Measurements from ENCODE around the gene FAM72A.
"Not testable (repeated sequence)": the region's sequence is repeated elsewhere in the genome, so short reads cannot be mapped to it uniquely, and the experiment has no call there.

The FAM72A gene

DNA sequence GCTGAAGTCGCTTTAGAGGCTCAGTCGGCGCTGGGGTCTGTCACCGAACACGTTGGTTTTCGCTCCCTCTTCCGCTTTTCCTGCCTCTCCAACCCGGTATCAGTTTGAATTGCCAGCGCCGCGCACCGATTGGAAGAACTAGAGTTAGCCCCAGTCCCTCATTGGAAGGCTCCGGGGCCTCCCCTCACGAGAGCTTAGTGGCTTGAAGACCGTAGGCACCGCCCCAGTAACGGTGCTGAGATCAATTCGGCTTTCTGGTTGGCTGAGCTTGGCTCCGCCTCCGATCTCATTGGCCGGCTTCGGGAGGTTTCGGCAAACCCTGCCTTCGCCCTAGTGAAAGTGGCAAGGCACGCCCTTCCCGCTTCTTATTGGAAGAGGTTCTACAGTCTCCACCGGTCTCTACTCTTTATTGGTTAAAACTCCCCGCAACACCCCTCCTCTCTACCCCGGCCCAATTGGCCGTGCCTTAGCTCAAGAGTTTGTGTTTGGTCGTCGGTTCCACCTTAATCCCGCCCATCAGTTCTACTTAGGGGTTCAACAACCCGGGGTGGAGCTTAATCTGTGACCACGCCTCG, at the start of gene FAM72A:
TSS of gene FAM72A (minus strand) at position 51 of the 575 bp plus-strand sequence. CDS start 814 bp downstream, outside the sequence.
- DNase-seq = peak; percentile 42 to 100 (median 98)

DNA sequence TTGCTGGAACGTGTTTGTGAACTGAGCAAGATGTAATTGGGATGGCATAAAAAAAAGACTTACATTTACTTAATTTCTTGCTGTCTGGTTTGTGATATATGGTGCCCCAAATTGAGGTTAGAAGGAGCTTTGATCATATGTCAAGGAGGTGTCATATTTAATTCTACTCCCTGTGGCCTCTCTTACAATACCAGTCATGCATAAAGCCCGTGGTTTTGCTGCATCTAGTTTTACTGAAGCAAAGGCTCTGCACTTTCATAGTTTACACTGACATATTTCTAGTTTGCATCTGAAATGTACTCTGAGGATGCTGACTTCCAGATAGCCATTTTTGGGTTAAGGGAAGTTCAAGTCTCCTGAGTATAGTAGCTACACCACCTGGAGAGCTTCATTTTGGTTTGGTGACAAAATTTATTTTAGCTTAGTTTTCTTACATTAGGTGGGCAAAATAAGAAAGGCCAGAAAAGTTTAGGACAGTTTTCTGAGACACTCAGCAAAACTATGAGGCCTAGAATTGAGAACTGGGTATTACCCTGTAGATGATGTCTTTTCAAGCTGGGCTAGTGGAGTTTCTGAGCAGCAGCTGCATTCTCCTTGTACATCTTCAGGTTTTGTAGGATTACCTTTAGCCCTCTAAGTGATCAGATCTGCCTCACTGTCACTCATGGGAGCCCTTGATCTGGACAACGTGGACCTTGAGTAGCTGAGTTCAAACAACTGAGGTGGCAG, 48.5 kb upstream of the FAM72A start:
- DNase-seq = not testable (repeated sequence)

DNA sequence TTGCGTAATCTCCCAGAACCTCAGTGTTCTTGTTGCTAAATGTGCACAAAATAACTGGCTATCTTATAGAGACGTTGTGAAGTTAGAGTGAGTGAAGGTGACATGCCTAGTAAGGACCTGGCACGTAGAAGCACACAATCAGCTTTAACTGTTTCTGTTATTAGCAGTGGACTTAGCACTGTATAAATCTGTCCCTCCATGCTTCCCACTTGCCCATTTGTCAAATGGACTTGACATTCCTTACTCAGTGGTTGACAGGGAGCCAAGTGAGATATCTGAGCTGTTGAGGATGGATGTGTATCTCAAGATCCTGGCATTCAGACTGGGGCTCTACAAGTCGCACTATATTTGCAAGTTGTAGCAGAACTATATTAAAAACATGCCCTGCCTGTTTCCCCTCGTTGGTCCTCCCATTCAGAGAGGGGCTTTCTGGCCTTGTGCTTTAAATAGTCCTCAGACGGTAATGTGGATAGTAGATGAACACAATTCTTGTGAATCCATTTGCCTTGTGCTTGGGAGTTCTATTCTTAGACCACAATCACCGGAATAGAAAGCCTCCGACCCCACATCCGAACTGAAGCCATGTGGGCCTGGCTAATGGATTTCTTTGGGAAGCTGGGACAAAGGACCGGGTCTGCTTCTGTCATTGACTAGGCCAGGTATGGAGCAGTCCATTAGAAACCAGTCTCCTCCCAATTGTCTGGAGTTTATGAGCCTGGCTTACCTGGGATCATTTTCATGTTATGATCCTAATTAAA, 43.7 kb upstream of the FAM72A start:
- DNase-seq = not testable (repeated sequence)

DNA sequence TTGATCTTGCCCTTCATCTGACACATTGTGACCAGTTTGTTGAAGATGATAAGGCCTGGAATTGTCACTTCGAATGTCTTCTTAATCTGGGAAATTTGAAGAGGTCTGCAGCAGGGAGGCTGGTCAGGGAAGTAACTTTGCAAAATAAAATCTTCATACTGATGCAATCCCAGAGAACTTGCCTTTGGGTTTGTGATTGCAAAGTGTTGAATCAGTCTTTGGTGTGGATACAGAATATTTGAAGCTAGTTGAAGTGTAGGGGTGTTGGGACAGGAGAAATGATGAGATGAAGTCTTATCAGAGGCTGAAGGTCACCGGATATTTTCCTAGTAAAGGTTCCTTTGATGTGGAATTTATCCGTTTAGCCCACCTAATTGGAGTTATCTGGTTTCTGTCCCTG, 42.8 kb upstream of the FAM72A start:
- DNase-seq = not testable (repeated sequence)

DNA sequence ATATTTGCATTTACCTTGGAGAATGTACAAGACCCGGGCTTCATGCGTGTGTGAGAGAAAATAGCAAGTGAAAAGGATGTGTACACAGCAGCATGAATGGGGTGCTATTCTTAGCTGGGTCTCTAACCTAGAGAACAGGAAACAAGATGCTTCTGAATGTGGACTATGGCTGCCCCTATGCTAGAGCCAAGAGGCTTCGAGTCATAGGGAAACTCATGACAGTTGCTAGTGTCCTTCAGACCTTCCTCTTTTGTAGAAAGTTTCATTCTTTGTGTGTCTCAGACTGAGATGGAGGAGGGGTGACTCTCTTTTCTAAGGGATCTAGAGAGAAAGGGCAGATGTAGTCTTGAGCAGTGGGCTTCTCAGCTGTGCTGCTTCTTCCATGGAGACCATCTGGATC, 40.7 kb upstream of the FAM72A start:
- peak in 1 of 58 donors; percentile 16 for DNase-seq

DNA sequence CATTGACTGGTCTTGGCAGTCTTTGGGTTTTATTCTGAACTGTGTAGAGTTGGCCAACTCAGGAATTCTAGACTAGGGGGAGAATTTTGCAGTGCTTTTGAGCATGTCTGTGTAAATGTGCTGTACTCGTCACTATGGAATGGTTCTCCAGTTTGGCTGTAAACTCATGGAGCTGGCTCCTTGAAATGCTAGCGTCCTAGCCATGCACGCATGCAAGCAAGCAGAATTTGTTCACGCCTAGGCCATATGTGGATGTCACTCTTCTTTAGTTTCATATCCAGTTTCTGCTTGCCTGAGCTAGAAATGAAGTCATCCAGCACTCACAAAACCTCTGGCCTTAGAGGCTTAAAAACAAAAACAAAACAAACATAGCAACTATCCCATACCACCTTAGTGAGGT, 37.6 kb upstream of the FAM72A start:
- not testable (repeated sequence) for DNase-seq

DNA sequence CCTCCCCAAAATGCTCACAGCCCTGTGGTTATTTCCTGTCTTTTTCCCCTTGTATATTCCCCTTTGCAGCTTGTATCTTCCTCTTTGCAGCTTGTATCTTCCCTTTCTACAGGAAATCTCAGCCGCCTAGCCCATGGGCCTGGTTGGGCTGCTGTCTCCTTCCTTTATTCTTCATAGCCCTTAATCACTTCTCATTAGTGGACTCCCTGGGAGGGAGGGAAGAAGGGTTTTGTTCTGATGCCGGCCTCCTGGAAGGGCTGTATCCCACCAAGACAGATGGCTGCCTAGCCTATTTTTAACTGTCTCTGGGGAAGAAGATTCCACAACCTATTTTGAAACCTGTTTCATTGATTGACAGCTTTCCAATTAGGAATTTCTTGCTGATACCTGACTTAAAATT, 32.6 kb upstream of the FAM72A start:
- DNase-seq = not testable (repeated sequence)

DNA sequence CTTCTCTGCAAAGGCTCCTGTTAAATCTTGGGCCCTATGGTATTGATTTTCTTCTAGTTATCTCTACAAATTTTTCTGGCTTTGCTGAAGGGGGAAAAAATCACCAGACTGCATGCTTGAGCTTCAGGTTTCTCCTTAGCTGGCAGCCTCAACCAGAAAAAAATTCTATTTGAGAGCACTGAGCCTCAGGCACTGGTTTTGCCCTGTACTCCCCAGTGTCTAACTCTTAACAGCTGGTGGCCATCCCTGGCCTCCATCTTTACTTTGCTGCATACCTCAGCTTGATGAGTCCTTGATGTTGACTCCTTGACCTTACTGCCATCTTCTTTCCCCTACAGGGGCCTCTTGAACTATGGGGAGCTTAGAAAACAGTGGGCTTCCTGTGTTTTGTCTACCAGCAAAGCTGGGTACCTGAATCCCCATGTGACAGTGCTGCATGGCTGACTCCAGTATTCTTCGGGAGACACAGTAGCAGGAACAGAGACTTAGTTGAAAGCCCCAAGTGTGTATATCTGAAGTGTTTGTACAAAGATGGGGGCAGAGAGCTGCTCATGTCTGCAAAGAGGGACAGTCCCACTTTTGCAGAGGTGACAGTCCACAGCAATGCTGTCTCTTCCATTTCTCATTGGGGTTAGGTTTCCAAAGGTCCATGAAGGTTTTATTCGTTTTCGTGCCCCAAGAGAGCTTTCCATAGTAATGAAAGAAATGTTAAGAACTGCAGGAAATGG, 31.7 kb upstream of the FAM72A start:
- DNase-seq = not testable (repeated sequence)

DNA sequence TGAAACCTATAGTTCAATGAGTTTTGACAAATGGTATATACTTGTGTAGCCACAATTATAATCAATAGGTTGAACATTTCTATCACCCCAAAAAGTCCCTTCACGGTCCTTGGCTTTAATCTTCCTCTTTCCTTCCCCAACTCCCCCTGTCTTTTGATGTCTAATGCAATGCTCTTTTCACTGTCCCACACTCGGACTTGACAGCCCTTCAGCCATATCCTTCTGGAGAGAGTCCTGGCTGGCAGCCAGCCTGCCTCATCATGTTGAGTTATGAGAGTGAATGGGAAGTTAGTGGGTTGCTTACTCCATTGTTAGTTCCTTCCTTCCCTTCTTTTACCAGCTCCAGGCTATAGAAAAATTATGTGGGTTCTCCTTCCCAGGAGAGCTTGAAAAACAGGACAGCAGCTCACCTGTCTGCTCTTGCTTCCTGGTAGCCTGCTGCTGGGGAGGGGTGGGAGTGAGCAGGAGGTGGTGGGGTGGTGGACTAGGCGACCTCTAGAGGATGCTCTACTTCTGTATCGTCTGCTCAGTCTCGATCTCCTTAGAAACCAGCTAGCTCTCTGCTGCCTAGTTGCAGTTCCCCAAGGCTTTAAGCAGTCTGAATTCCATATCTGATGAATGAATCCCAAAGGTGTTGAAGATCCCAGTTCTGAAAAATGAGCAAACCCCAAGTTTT, 30.5 kb upstream of the FAM72A start:
- DNase-seq = not testable (repeated sequence)

DNA sequence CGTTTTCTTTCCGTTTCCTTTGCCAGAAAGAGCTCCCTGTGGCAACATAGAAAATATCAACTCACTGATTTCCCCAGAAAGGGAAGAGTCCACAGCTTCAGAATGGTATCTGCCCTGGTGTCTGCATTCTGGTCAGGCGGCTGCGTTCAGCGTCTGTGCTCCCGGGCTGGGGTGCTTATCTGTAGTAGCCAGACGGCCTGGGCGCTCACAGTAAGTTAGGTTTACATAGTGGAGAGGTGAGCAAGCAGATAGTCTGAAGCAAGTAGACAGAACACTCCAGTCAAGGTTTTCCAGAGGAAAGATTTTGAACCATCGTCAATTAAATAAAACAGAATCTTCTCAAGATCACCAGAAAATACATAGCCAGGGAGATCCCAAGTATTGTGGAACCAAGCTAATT, 29.4 kb upstream of the FAM72A start:
- DNase-seq = not testable (repeated sequence)

DNA sequence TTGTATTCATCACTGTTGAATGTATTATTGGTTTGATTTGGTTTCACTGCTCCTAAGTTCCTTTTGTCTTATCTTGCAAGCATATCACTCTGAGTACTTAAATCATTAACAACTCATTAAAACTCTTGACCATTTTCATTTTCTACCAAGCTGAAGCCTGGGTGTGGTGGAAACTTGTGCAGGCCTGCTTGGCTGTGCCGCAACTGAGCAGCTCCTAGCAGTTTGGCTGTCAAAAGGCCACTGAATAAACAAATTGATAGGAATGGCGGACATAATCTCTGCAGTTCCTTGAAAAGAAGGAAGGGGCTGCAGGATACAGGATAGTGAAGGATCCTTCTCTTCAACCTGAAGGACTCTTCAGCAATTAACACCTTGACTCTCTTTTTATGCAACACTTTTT, 26.6 kb upstream of the FAM72A start:
- not testable (repeated sequence) for DNase-seq

DNA sequence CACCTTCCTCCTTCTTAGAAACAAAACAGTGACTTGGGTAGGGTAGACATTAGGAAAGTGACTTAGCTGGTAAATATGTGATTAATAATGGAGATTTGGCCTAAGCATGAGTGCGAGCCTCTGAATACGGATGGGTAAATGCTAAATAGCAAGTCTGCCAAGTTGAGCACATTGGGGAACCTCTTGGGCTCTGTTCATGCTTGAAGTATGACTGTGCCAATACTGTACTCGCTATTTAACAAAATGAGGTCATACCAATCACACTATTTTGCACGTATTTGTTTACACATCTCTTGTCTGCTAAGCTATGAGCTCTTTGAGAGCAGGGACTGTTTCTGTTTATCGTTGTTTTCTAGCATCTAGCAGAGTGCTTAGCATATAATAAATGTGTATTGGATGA, 24.2 kb upstream of the FAM72A start:
- not testable (repeated sequence) for DNase-seq

DNA sequence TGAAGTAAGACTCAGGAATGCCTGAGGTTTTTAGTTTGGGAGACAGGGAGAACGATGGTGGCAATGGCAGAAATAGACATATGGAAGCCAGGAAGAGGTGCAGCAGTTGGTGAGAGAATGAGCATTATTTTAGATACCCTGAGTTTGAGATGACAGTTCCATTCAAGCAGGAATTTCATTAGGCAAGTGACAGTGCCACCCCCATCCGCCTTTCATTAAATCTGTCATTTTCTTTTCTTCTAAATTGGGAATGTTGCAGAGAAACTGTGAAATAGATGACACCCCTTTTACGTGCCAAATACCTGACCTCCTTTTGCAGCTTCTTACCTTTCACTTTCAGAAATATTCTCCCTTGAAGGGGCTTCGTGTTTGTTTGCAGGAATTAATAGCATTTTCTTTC, 22.7 kb upstream of the FAM72A start:
- not testable (repeated sequence) for DNase-seq

DNA sequence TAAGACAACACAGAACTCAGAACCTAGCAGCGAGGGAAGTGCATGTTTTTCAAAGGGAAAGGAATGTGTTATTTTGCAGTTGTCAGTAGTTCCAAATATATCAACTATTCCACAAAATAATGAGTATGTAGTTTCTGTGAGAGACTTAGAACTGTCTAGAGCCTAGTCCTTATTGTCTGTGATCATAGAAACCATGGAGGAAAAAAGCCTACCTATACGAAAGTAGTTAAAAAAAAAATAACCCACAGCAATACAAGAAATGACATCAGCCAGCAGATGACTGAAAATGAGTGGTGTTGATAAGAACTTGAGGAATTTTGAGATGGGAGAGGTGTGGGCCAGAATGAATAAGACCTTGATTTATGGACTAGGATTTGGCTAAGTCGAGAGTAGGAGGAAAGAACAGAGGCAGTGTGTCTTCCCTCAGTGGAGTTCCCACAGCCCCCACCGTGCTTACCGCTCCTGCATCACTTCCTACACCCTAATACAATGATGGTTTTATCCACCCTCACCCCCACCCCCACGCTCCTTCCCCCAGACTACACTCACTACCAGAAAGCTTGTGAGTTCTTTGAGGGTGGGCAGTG, 21.6 kb upstream of the FAM72A start:
- not testable (repeated sequence) for DNase-seq

DNA sequence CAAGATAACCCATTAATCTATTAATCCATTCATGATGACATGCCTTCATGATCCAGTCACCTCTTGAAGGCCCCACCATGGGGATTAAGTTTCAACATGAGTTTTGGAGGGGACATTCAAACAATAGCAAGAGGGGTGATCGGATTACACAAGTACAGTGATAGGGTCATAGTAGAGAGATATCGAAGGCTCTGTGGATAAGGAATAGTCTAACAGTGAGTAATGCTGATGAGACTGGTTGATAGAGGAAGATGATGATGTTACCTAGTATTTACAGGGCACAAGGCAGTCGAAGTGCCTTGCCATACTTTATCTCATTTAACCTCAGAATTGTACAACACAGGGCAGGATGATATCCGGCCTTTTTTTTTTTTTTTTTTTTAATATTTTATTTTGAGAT, 18.9 kb upstream of the FAM72A start:
- DNase-seq = not testable (repeated sequence)

DNA sequence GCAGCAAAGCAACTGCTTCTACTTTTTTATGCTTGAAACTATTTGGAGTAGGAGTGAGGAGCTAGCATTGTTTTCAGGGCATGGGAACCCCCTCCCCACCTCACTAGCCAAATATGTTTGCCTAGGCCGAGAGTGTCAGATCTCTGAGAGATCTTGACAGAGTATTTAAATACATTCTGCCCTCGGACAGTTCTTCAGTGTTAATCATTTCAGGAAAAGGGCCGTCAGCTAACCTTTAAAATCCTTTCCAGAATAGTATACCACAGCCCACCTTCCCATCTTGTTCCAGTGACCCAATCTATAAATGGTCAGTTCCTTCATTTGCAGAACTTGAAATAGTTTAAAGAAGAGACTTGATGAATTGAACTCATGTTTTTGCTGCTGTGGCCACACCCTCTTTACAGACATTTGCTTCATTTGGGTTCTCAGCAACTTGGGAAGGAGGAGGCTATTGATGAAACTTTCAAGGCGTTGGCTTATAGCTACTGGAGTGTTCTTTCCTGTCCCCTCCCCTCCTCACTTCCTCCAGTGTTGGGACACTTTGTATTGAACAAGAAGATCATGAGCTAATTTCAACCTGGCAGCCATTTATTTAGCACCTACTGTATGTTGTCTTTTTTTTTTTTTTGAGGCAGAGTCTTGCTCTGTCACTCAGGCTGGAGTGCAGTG, 17.8 kb upstream of the FAM72A start:
- not testable (repeated sequence) for DNase-seq

DNA sequence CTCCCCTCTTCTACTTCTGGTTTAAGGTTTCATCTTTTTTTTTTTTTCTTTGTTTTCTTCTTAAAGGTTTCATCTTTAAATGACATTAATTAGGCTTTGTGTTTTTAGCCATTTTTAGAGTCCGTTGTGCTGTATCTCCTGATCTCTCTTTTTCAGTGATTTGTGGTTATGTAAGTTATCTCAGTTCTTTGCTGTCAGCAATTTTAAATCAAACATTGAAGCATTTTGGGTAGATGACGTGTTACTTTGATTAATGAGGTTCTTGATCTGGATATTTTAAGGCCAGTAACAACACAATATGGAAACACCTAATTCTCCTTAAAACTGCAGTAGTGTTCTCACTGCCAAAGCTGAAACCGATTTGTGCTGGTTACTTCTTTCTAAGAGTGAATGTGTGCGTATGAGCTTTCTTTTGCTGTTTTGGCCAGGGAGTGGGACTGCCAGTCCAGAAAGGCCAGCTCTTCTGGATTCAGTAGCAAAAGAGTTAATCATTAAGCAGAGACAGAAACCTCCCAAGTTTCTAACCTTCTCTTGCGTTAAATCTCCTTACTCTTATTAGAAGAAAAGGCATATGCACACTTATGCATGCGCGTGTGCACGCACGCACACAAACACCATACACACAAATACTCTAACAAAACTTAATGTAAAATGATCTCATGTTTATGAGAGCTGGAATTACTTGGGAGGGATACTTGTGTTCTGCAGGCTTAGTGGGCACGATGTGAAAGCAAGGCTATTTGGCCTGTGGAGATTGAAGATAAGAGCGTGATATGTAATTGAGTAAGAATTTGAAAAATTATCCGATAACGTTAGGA, 17.1 kb upstream of the FAM72A start:
- DNase-seq = not testable (repeated sequence)

DNA sequence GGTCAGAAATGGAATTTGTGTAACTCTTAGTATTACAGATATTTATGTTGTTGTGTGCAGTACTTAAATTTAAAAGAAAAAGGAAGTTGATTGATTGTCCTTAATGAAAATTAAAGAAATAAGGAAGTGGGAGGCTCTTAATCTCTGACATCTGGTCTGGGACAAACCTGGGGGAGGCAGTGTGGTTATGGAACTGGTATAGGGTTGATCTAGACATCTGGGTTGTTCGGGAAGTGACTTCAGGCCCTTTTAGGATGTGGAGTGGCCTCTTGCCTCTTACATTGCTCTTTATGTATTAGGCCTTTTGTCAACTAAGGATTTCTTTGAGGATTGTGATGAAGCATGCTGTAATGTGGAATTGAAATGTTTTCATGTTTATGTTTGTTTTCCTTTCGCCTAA, 16.1 kb upstream of the FAM72A start:
- not testable (repeated sequence) for DNase-seq

DNA sequence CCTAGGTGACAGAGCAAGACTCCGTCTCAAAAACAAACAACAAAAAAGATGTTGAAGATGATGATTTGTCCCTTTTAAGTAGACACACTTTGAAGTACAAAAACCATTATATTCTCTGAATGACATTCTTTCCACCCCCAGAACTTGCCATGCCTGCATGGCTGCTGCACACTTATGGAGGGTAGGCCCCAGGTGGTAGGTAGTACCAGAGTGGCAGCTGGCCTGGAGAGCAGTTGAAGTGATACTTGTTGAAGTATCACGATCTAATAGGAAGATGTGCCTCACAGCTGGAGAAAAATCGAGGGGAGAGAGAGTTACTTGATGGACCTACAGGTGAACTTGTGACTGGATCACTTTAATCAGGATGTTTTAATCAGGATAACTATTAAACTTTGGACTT, 15.6 kb upstream of the FAM72A start:
- DNase-seq = not testable (repeated sequence)

Data from anterior cingulate cortex (tissue), 58 donors.